ES-I3 (cell line): ENCODE measurements around the gene PFKFB4.

Experiments used
- H3K36me3 ChIP-seq: 2 replicates; pipeline ENCODE4 v1.6.1; 2013; ENCODE audit warnings: mild to moderate bottlenecking, low read length, control low read depth, moderate library complexity; ENCODE audit not compliant: insufficient read depth
- H3K4me1 ChIP-seq: 2 replicates; pipeline ENCODE4 v1.6.1; 2013; ENCODE audit warnings: mild to moderate bottlenecking, control low read depth, low read length; ENCODE audit not compliant: insufficient read depth
- H3K9ac ChIP-seq: 2 replicates; pipeline ENCODE4 v1.6.1; 2013; ENCODE audit warnings: low read depth, mild to moderate bottlenecking, low read length, moderate library complexity
- H3K9me3 ChIP-seq: 2 replicates; pipeline ENCODE4 v1.6.1; 2013; ENCODE audit warnings: mild to moderate bottlenecking, low read length, moderate library complexity; ENCODE audit not compliant: control insufficient read depth, insufficient read depth

The PFKFB4 gene

DNA sequence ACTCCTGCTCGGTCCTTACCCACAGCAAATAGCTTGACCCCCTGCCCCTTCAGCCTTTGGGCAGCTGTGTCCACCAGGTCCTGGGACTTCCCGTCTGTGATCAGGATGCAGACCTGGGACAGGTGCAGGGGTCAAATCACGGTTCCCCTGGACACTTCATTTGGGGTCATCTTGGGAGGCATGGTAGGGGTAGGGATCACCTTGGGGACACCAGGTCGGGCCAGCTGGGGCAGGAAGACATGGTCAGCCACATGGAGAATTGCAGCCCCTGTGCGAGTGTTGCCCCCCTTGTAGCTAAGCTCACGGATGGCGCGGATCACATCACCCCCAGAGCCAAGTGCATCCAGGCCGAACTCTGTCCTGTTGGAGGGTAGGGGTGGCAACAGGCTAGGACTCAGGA, 36.7 kb upstream of the PFKFB4 start:
- H3K9ac ChIP-seq: peak overlapping the region; percentile 62; the same call in 1 of the 2 replicates
- no peaks in the 10 kb centered on the region for H3K9me3 ChIP-seq
- H3K36me3 ChIP-seq: peaks cover 17% of the 10 kb centered on the region
- peaks cover 25% of the 10 kb centered on the region for H3K4me1 ChIP-seq

- Histone ChIP-seq H3K4me1 (peaks cover 20% of the 10 kb centered on the region), H3K9ac (no peak overlapping the region), H3K36me3 (peaks cover 19% of the 10 kb centered on the region)
These were observed 36.0 kb upstream of the PFKFB4 start for GRCh38 chr3:48592519-48593087.

GRCh38 chr3:48591886-48592518, 35.4 kb upstream of the PFKFB4 start:
- H3K4me1 ChIP-seq: peaks cover 14% of the 10 kb centered on the region
- no peak overlapping the region for H3K9ac ChIP-seq
- peaks cover 21% of the 10 kb centered on the region for H3K36me3 ChIP-seq
- no peaks in the 10 kb centered on the region for H3K9me3 ChIP-seq

More at GRCh38 chr3:48592519-48593087, 36.0 kb upstream of the PFKFB4 start:
- H3K9me3 ChIP-seq: no peaks in the 10 kb centered on the region

DNA sequence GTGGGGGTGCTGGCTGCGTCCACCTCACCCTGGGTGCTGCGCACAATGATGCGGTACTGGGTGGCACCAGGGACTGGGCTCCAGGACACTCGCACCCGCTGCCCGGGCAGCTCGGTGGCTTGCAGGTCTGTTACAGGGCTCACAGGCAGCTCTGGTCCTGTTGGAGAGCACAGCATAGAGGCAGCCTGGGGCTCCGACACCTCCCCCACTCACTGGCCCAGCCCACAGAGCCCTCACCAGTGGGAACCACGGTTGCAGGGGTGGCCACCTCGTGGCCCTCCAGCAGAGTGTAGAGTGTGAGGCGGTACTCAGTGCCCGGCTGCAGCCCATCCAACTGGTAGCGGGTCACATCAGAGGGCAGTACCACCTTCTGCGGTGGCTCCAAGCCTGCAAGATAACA, 34.8 kb upstream of the PFKFB4 start:
- Histone ChIP-seq H3K9me3 (no peaks in the 10 kb centered on the region), H3K36me3 (peaks cover 21% of the 10 kb centered on the region), H3K4me1 (peaks cover 8% of the 10 kb centered on the region), H3K9ac (no peak overlapping the region)

DNA sequence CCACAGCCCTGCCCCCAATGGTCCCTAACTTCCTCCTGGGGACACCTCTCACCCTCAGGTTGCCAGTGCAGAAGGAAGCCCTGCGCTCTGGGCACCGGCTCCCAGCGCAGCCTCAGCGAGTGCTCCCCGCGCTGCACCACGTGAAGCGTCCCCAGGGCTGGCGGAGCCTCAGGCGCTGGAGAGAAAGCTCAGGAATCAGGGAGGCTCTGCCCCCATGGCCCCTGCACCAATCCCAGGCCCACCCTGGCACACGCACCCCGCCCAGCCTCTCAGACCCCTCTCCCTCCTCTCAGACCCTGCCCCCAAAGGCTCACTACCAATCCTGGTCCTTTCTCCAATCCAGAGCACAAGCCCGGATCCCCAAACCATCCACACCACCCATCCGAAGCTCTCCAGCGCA, 31.6 kb upstream of the PFKFB4 start:
- Histone ChIP-seq H3K9me3 (no peaks in the 10 kb centered on the region), H3K4me1 (no peaks in the 10 kb centered on the region; the same call in 1 of the 2 replicates), H3K36me3 (peaks cover 32% of the 10 kb centered on the region), H3K9ac (no peak overlapping the region)

GRCh38 chr3:48587686-48588085, 31.1 kb upstream of the PFKFB4 start:
- no peaks in the 10 kb centered on the region for H3K9me3 ChIP-seq
- no peaks in the 10 kb centered on the region for H3K4me1 ChIP-seq
- H3K9ac ChIP-seq: no peak overlapping the region
- H3K36me3 ChIP-seq: peaks cover 27% of the 10 kb centered on the region

- no peak overlapping the region for H3K9ac ChIP-seq
- H3K9me3 ChIP-seq: no peaks in the 10 kb centered on the region
- H3K4me1 ChIP-seq: no peaks in the 10 kb centered on the region
- H3K36me3 ChIP-seq: peaks cover 27% of the 10 kb centered on the region
These were observed 28.8 kb upstream of the PFKFB4 start for GRCh38 chr3:48585411-48585810.

- peaks cover 26% of the 10 kb centered on the region for H3K36me3 ChIP-seq
- no peaks in the 10 kb centered on the region for H3K4me1 ChIP-seq
- H3K9ac ChIP-seq: no peak overlapping the region
These were observed 28.2 kb upstream of the PFKFB4 start for GRCh38 chr3:48584836-48585235.

GRCh38 chr3:48581621-48582481, 25.2 kb upstream of the PFKFB4 start:
- H3K9ac ChIP-seq: no peak overlapping the region
- peaks cover 23% of the 10 kb centered on the region for H3K36me3 ChIP-seq
- no peaks in the 10 kb centered on the region for H3K4me1 ChIP-seq
- H3K9me3 ChIP-seq: no peaks in the 10 kb centered on the region

More at GRCh38 chr3:48584836-48585235, 28.2 kb upstream of the PFKFB4 start:
- no peaks in the 10 kb centered on the region for H3K9me3 ChIP-seq

DNA sequence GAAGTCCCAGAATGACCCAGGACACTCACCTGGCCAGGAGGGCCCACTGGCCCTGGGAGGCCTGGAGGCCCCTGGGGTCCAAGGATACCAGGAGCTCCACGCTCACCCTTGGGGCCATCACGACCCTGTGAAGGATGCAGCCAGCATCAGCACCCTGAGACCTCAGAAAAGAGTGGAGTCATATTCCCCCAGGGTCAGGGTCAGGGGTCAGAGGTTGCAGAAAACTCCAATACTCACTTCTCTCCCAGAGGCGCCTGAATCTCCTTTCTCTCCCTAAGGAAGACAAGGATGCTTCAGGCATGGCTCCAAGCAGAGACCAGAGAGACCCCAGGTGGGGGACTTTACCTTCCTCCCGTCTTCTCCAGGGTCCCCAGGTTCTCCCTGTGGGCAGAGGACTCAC, 20.0 kb upstream of the PFKFB4 start:
- no peak overlapping the region for H3K9ac ChIP-seq
- no peaks in the 10 kb centered on the region for H3K9me3 ChIP-seq
- H3K4me1 ChIP-seq: no peaks in the 10 kb centered on the region
- peaks cover 27% of the 10 kb centered on the region for H3K36me3 ChIP-seq

DNA sequence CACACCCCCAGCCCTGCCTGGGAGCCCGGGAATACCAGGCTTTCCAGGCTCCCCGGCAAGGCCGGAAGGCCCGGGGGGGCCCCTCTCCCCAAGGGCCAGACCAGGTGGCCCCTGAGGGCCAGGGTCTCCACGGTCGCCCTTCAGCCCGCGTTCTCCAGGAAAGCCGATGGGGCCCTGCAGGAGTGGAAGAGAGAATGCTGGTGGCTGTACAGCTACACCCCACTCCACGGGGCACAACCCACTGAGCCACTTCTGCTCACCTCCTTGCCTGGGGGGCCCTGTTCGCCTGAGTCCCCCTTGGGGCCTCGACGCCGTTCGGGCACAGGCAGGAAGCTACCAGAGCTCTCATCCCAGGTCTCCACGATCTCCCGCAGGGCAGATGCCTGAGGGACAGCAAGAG, 18.8 kb upstream of the PFKFB4 start:
- Histone ChIP-seq H3K9me3 (no peaks in the 10 kb centered on the region), H3K4me1 (no peaks in the 10 kb centered on the region), H3K9ac (no peak overlapping the region), H3K36me3 (peaks cover 26% of the 10 kb centered on the region)

- no peaks in the 10 kb centered on the region for H3K9me3 ChIP-seq
- H3K4me1 ChIP-seq: no peaks in the 10 kb centered on the region
- H3K9ac ChIP-seq: no peak overlapping the region
- peaks cover 26% of the 10 kb centered on the region for H3K36me3 ChIP-seq
These were observed 17.5 kb upstream of the PFKFB4 start for GRCh38 chr3:48573973-48574585.

DNA sequence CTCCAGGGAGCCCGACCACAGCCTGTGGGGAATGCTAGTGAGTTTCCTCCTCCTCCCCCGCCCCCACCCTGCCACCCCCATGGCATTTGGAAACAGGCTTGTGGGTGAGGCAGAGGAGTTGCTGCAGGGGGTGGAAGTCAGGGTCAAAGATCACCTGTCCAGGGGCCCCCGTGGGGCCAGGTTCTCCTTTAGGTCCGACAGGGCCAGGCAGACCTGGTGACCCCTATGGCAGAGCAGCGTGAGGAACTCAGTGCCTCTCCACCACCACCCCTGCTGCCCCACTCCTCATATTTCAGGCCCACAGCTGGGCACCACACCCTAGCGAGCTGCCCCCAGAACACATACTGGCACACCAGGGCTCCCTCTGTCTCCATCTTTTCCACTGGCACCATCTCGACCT, 15.9 kb upstream of the PFKFB4 start:
- Histone ChIP-seq H3K36me3 (peaks cover 24% of the 10 kb centered on the region), H3K4me1 (no peaks in the 10 kb centered on the region), H3K9ac (no peak overlapping the region), H3K9me3 (no peaks in the 10 kb centered on the region)

- peaks cover 18% of the 10 kb centered on the region; the same call in 1 of the 2 replicates for H3K36me3 ChIP-seq
These were observed 15.3 kb upstream of the PFKFB4 start for GRCh38 chr3:48571938-48572337.

More at GRCh38 chr3:48571938-48572337, 15.3 kb upstream of the PFKFB4 start:
- Histone ChIP-seq H3K4me1 (no peaks in the 10 kb centered on the region), H3K9ac (no peak overlapping the region), H3K9me3 (no peaks in the 10 kb centered on the region)
